ENCODE measurements around the gene IKZF4.

The IKZF4 gene

DNA sequence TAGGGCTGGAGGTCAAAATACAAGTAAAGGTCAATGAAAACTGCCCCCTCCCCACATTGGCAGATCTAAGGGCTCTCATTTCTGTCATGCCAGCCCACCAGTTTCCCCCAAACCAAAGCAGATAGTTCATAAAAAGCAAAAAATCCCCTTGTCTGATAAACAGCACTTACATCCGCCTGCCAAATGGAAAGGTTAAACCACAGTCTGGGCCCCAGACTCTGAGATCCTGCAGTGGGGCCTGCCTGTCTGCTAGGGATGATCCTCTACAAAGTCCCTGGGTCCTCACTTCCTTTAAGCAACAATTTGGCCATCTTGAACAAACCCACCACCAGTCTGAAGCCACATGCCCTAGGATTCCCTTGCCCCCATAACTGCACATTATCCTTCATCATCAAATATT, 11.1 kb downstream of the IKZF4 start:
- H3K36me3 ChIP-seq: no peaks in the 10 kb centered on the region

DNA sequence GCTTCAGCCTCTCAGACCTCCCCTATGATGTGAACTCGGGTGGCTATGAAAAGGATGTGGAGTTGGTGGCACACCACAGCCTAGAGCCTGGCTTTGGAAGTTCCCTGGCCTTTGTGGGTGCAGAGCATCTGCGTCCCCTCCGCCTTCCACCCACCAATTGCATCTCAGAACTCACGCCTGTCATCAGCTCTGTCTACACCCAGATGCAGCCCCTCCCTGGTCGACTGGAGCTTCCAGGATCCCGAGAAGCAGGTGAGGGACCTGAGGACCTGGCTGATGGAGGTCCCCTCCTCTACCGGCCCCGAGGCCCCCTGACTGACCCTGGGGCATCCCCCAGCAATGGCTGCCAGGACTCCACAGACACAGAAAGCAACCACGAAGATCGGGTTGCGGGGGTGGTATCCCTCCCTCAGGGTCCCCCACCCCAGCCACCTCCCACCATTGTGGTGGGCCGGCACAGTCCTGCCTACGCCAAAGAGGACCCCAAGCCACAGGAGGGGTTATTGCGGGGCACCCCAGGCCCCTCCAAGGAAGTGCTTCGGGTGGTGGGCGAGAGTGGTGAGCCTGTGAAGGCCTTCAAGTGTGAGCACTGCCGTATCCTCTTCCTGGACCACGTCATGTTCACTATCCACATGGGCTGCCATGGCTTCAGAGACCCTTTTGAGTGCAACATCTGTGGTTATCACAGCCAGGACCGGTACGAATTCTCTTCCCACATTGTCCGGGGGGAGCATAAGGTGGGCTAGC, 13.9 kb downstream of the IKZF4 start:
- DNase-seq: no peak
- Histone ChIP-seq H3K4me3 (ENCODE audit: low read depth, low read length) (no peak overlapping the region), H3K36me3 (no peaks in the 10 kb centered on the region), H3K4me1 (no peaks in the 10 kb centered on the region), H3K9me3 (no peaks in the 10 kb centered on the region), H3K27me3 (no peaks in the 10 kb centered on the region)
- TF ChIP-seq, protein P1, sequence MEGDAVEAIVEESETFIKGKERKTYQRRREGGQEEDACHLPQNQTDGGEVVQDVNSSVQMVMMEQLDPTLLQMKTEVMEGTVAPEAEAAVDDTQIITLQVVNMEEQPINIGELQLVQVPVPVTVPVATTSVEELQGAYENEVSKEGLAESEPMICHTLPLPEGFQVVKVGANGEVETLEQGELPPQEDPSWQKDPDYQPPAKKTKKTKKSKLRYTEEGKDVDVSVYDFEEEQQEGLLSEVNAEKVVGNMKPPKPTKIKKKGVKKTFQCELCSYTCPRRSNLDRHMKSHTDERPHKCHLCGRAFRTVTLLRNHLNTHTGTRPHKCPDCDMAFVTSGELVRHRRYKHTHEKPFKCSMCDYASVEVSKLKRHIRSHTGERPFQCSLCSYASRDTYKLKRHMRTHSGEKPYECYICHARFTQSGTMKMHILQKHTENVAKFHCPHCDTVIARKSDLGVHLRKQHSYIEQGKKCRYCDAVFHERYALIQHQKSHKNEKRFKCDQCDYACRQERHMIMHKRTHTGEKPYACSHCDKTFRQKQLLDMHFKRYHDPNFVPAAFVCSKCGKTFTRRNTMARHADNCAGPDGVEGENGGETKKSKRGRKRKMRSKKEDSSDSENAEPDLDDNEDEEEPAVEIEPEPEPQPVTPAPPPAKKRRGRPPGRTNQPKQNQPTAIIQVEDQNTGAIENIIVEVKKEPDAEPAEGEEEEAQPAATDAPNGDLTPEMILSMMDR (IDR thresholded peaks at IDR 0.05; ENCODE audit: low read depth, low read length): no peak

More for the DNA sequence above, 11.1 kb downstream of the IKZF4 start:
- Histone ChIP-seq H3K4me1 (no peaks in the 10 kb centered on the region), H3K9me3 (no peaks in the 10 kb centered on the region), H3K4me3 (ENCODE audit: low read depth, low read length) (no peak overlapping the region), H3K27me3 (no peaks in the 10 kb centered on the region)
- TF ChIP-seq, protein P1 (IDR thresholded peaks at IDR 0.05; ENCODE audit: low read depth, low read length): no peak
- DNase-seq: no peak

DNA sequence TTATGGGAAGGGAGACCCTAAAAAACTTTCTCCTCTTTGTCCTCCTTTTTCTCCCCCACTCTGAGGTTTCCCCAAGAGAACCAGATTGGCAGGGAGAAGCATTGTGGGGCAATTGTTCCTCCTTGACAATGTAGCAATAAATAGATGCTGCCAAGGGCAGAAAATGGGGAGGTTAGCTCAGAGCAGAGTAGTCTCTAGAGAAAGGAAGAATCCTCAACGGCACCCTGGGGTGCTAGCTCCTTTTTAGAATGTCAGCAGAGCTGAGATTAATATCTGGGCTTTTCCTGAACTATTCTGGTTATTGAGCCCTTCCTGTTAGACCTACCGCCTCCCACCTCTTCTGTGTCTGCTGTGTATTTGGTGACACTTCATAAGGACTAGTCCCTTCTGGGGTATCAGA, 16.3 kb downstream of the IKZF4 start:
- TF ChIP-seq, protein P1 (IDR thresholded peaks at IDR 0.05; ENCODE audit: low read depth, low read length): no peak
- Histone ChIP-seq H3K27me3 (no peaks in the 10 kb centered on the region), H3K4me1 (no peaks in the 10 kb centered on the region), H3K36me3 (peaks cover under 1% of the 10 kb centered on the region; the same call in 1 of the 2 replicates), H3K4me3 (ENCODE audit: low read depth, low read length) (no peak overlapping the region), H3K9me3 (no peaks in the 10 kb centered on the region)
- no peak for DNase-seq

DNA sequence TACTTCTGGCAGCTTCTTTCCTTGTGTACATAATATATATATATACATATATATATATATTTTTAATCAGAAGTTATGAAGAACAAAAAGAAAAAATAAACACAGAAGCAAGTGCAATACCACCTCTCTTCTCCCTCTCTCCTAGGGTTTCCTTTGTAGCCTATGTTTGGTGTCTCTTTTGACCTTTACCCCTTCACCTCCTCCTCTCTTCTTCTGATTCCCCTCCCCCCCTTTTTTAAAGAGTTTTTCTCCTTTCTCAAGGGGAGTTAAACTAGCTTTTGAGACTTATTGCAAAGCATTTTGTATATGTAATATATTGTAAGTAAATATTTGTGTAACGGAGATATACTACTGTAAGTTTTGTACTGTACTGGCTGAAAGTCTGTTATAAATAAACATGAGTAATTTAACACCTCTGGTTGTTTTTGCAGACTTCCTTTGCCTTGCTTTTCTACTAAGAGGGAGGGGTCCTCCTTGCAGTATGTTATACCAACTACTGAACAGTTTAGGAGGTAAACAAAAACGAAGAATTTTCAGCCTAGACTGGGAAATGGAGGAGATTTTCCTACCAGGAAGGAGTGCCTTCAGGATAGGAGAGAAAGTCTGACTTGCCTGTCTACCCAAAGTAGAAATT, 17.3 kb downstream of the IKZF4 start:
- Histone ChIP-seq H3K27me3 (no peaks in the 10 kb centered on the region), H3K4me3 (ENCODE audit: low read depth, low read length) (no peak overlapping the region), H3K4me1 (no peaks in the 10 kb centered on the region; the same call in 1 of the 2 replicates), H3K36me3 (peaks cover 10% of the 10 kb centered on the region), H3K9me3 (no peaks in the 10 kb centered on the region)
- TF ChIP-seq, protein P1 (IDR thresholded peaks at IDR 0.05; ENCODE audit: low read depth, low read length): no peak
- DNase-seq: no peak

DNA sequence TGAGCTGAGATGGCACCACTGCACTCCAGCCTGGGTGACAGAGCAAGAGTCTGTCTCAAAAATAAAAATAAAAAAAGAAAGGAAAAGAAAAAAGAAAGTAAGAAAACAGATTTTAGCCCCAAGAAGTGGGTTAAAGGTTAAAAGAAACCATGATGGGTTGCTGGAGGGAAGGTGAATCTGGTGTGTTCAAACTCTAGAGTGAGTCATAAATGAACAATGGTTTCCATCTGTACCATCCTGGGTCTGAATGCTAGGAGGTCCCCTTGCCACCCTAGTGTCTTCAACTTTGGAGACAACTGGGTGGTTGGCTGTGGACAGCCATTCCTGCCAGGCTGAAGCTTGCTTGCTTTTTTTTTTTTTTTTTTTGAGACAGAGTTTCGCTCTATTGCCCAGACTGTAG, 19.3 kb downstream of the IKZF4 start:
- Histone ChIP-seq H3K9me3 (no peaks in the 10 kb centered on the region), H3K36me3 (peaks cover 29% of the 10 kb centered on the region), H3K27me3 (no peaks in the 10 kb centered on the region), H3K4me3 (ENCODE audit: low read depth, low read length) (no peak overlapping the region), H3K4me1 (no peaks in the 10 kb centered on the region; the same call in 1 of the 2 replicates)
- no peak for DNase-seq
- TF ChIP-seq, protein P1 (IDR thresholded peaks at IDR 0.05; ENCODE audit: low read depth, low read length): no peak
